ENCODE measurements around the gene ATP6AP1. TPM values are rescaled to one million over a fixed set of nuclear protein-coding genes. Genes with fewer than 3 reads are reported as not detected.
A peak's percentile ranks its signal among the peaks of the same experiment; 100 is the strongest.

ATP6AP1 gene
- total and polyA plus RNA-seq, 5 experiments from 2014 or later = 51.9 to 111 (median 84.7) TPM

GRCh38 chrX:154401045-154401799 lies 27.3 kb upstream of the ATP6AP1 start:
- peak overlapping the region in 5 of 10 donors; percentile 12 to 63 (median 45) for H3K4me3 Mint-ChIP-seq
- peaks cover 13 to 28% (median 16%) of the 10 kb centered on the region in 3 donors for H3K36me3 Mint-ChIP-seq
- POLR2A ChIA-PET = interaction anchor here (4.0 to 6.0 kb wide), 6 partner anchors 10 to 133 kb away, joined by 15 to 102 read pairs (median 38); partner anchors contain the start of genes ATP6AP1, DNASE1L1, FAM3A and LAGE3
- H3K27ac Mint-ChIP-seq = peak overlapping the region in 9 of 10 donors; percentile 31 to 100 (median 60)
- ATAC-seq = no peak
- no peaks in the 10 kb centered on the region for H3K9me3 Mint-ChIP-seq
- DNase-seq = no peak
- H3K27me3 Mint-ChIP-seq = no peaks in the 10 kb centered on the region
- peaks cover 10 to 32% (median 22%) of the 10 kb centered on the region in 4 donors for H3K4me1 Mint-ChIP-seq

DNA sequence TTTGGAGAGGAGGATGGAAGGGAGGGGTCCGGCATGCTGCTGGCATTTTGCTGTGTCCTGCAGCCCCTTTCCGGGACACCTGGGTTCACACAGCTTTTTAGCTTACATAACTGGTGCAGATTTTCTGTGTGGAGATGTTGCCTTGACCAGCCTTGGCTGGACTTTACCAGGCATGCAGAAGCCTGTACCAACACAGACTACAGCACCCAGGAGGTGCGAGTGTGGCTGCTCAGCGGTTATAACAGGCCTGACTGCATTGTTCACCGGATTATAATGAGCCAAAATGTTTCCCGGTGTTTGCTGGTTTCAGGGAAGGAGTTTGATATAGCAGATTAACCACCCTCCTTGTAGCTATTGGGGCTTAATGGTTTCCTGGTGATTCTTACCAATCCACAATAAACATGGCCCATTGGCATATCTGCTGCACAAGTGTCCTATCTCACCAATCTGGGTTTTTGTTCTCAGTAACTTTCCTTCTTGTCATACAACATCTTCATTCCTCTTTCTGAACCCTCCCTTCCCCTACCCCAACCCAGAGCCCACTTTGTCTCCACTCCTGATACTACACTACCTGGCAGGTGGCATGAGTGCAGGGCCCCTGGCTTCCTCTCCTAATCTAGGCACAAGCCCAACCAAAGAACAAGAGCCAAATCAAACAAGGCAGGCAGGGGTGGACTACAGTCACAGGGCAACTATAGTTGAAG lies 26.4 kb upstream of the ATP6AP1 start:
- Mint-ChIP-seq H3K4me1 (peaks cover 10 to 30% (median 20%) of the 10 kb centered on the region in 4 donors), H3K9me3 (no peaks in the 10 kb centered on the region), H3K27me3 (no peaks in the 10 kb centered on the region), H3K36me3 (peaks cover 13 to 28% (median 16%) of the 10 kb centered on the region in 3 donors), H3K27ac (peak overlapping the region in 6 of 10 donors; percentile 1 to 84 (median 56)), H3K4me3 (no peak overlapping the region)
- DNase-seq = no peak
- POLR2A ChIA-PET = interaction anchor here (0.7 to 6.0 kb wide), 4 partner anchors 9 to 114 kb away, joined by 3 to 102 read pairs (median 70); partner anchors contain the start of genes DNASE1L1, FAM3A, SLC10A3 and TAFAZZIN
- ATAC-seq = no peak

DNA sequence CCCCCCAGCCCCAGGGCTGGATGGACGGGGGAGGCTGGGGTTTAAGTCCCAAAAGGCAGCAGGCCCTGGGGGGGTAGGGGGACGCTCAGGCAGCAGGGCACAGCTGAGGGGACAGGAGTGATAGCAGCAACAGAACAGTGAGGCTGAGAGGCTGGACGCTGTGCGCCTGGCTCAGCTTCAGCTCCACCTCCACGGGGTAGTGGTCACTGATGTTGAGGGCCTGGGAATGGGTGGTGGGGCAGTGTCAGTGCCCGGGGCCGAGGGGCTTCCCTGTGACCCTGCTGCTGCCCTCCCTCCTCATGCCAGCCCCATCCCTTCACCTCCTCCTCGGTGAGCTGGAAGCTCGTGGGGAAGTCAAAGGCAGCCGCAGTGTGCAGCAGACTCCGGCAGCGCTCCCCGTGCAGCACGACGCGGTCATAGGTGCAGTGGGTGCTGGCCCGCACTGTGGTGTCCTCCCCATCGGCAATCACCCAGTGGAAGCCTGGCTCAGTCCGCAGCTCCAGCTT lies 25.8 kb upstream of the ATP6AP1 start:
- Mint-ChIP-seq H3K36me3 (peaks cover 13 to 28% (median 16%) of the 10 kb centered on the region in 3 donors), H3K4me3 (no peak overlapping the region), H3K4me1 (peaks cover 10 to 29% (median 20%) of the 10 kb centered on the region in 4 donors), H3K27me3 (no peaks in the 10 kb centered on the region), H3K9me3 (no peaks in the 10 kb centered on the region), H3K27ac (no peak overlapping the region)
- no peak for ATAC-seq
- POLR2A ChIA-PET = interaction anchor here (0.7 to 6.0 kb wide), 2 partner anchors 8 to 21 kb away, joined by 3 to 101 read pairs; partner anchors contain the start of genes DNASE1L1 and TAFAZZIN
- no peak for DNase-seq

- POLR2A ChIA-PET = no interaction called here
- Mint-ChIP-seq H3K36me3 (peaks cover 13 to 28% (median 16%) of the 10 kb centered on the region in 3 donors), H3K4me1 (peaks cover 7 to 28% (median 19%) of the 10 kb centered on the region in 4 donors), H3K27ac (peak overlapping the region in 2 of 10 donors; percentile 19 to 24), H3K4me3 (no peak overlapping the region), H3K27me3 (no peaks in the 10 kb centered on the region), H3K9me3 (no peaks in the 10 kb centered on the region)
- DNase-seq (no peak), ATAC-seq (no peak)
Measured at GRCh38 chrX:154403192-154403591, 25.3 kb upstream of the ATP6AP1 start.

DNA sequence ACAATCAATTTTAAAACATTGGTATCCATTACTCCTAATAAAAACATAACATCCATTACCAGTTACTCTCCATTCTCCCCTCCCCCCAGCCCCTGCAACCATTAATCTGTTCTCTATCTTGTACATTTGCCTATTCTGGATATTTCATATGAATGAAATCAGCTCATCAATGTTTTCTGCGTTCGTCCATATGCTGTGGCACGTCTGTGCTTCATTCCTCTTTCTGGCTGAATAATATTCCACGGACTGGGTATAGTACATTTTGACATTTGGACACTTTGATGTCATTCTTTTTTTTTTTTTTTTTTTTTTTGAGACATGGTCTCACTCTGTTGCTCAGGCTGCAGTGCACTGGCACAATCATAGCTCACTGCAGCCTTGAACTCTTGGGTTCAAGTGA lies 24.6 kb upstream of the ATP6AP1 start:
- Mint-ChIP-seq H3K36me3 (peaks cover 9 to 26% (median 10%) of the 10 kb centered on the region in 3 donors), H3K27me3 (no peaks in the 10 kb centered on the region), H3K9me3 (no peaks in the 10 kb centered on the region), H3K4me1 (peaks cover 7 to 31% (median 20%) of the 10 kb centered on the region in 4 donors), H3K4me3 (no peak overlapping the region), H3K27ac (peak overlapping the region in 1 of 10 donors; percentile 63)
- DNase-seq (no peak), ATAC-seq (no peak)
- POLR2A ChIA-PET = no interaction called here

- DNase-seq (no peak), ATAC-seq (no peak)
- Mint-ChIP-seq H3K4me1 (peaks cover 7 to 27% (median 12%) of the 10 kb centered on the region in 4 donors), H3K36me3 (peaks cover 1 to 18% (median 2%) of the 10 kb centered on the region in 3 donors), H3K27ac (no peak overlapping the region), H3K4me3 (no peak overlapping the region), H3K9me3 (no peaks in the 10 kb centered on the region), H3K27me3 (no peaks in the 10 kb centered on the region)
- POLR2A ChIA-PET = no interaction called here
Measured at GRCh38 chrX:154404625-154405192, 23.8 kb upstream of the ATP6AP1 start.

- Mint-ChIP-seq H3K36me3 (peaks cover 0 to 5% (median 0%) of the 10 kb centered on the region in 3 donors), H3K4me1 (peaks cover 12 to 22% (median 16%) of the 10 kb centered on the region in 4 donors), H3K4me3 (peak overlapping the region in 7 of 10 donors; percentile 20 to 81 (median 74)), H3K27me3 (no peaks in the 10 kb centered on the region), H3K27ac (peak overlapping the region in 6 of 10 donors; percentile 37 to 95 (median 69)), H3K9me3 (peaks cover 0 to 2% (median 0%) of the 10 kb centered on the region in 9 donors)
- POLR2A ChIA-PET = interaction anchor here (5.7 kb wide), 1 partner anchor 9 kb away, joined by 101 read pairs; the partner anchor contains the start of gene RPL10
- DNase-seq (no peak), ATAC-seq (no peak)
Measured at GRCh38 chrX:154408659-154409221, 19.7 kb upstream of the ATP6AP1 start.

- Mint-ChIP-seq H3K4me3 (peak within 1 kb of the TSS in 9 of 10 donors; percentile 20 to 81 (median 69)), H3K36me3 (peaks cover 0 to 8% (median 0%) of the 10 kb centered on the region in 3 donors), H3K9me3 (peaks cover 0 to 2% (median 0%) of the 10 kb centered on the region in 9 donors), H3K27me3 (no peaks in the 10 kb centered on the region), H3K4me1 (peaks cover 12 to 22% (median 16%) of the 10 kb centered on the region in 4 donors), H3K27ac (peak within 1 kb of the TSS in 8 of 10 donors; percentile 37 to 95 (median 70))
- ATAC-seq (peak in 1 of 2 donors; percentile 8), DNase-seq (peak in 2 of 10 donors; percentile 15 to 16)
- POLR2A ChIA-PET = interaction anchor here (0.6 to 5.7 kb wide), 5 partner anchors 10 to 133 kb away, joined by 3 to 101 read pairs (median 4); partner anchors contain the start of genes RPL10, SLC10A3 and UBL4A
Measured at GRCh38 chrX:154409222-154409871, 19.1 kb upstream of the ATP6AP1 start, which contains the start of gene DNASE1L1. Gene DNASE1L1 (minus strand): TSS chrX:154409254. CDS start chrX:154405568, 3,686 bp downstream.

- POLR2A ChIA-PET = interaction anchor here (0.6 to 5.7 kb wide), 13 partner anchors 12 to 115 kb away, joined by 3 to 101 read pairs (median 5); partner anchors contain the start of genes ATP6AP1, EMD, FAM3A and RPL10
- Mint-ChIP-seq H3K4me3 (peak overlapping the region; percentile 73 to 88 (median 82)), H3K4me1 (peaks cover 12 to 22% (median 16%) of the 10 kb centered on the region in 4 donors), H3K9me3 (peaks cover 0 to 2% (median 0%) of the 10 kb centered on the region in 9 donors), H3K27ac (peak overlapping the region in 9 of 10 donors; percentile 43 to 92 (median 85)), H3K27me3 (no peaks in the 10 kb centered on the region), H3K36me3 (peaks cover 0 to 14% (median 0%) of the 10 kb centered on the region in 3 donors)
- peak; percentile 61 to 62 for ATAC-seq
- DNase-seq = peak in 6 of 10 donors; percentile 22 to 70 (median 36)
Measured at GRCh38 chrX:154411981-154412340, 16.5 kb upstream of the ATP6AP1 start.

DNA sequence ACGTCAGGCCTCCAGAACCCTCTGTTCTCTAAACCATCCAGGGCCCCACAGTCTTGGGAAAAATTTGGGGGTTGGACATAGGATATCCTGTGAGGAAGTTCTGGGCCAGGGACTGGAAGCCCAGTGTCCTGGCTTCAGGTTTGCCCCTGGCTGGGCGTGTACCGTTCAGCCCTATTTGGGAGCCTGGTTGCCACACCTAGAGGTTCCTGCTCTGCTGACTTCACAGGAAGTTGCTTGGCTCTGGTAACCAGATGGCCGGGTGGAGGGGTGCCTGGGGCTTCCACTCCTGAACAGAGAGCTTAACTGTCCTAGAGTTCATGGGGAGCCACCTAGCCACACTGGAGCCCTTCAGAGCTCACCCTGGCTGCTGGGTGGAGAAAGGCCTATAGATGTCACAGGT lies 16.0 kb upstream of the ATP6AP1 start:
- Mint-ChIP-seq H3K27me3 (no peaks in the 10 kb centered on the region), H3K36me3 (peaks cover 0 to 14% (median 0%) of the 10 kb centered on the region in 3 donors), H3K4me3 (peak overlapping the region; percentile 73 to 88 (median 82)), H3K9me3 (peaks cover 0 to 2% (median 0%) of the 10 kb centered on the region in 9 donors), H3K4me1 (peaks cover 12 to 22% (median 16%) of the 10 kb centered on the region in 4 donors), H3K27ac (peak overlapping the region; percentile 48 to 92 (median 85))
- POLR2A ChIA-PET = interaction anchor here (0.6 to 5.7 kb wide), 13 partner anchors 13 to 115 kb away, joined by 3 to 101 read pairs (median 5); partner anchors contain the start of genes ATP6AP1, EMD, FAM3A and RPL10
- DNase-seq (peak in 3 of 10 donors; percentile 32 to 70 (median 39)), ATAC-seq (peak; percentile 46 to 66)

Measured in naive thymus-derived CD8-positive, alpha-beta T cell (primary cell).